GM19324 (cell line): ENCODE measurements around the gene ISL2.

Source experiments
- ATAC-seq: cut with Tn5 transposase; IDR thresholded peaks from one replicate; pipeline ENCODE4 v1.9.1; 2021; ENCODE audit warnings: mild to moderate bottlenecking, moderate library complexity; ENCODE audit not compliant: unreplicated experiment, low FRiP score

ISL2 gene

GRCh38 chr15:76368122-76368621 is 31.6 kb downstream of the ISL2 start:
- ATAC-seq = no peak

DNA sequence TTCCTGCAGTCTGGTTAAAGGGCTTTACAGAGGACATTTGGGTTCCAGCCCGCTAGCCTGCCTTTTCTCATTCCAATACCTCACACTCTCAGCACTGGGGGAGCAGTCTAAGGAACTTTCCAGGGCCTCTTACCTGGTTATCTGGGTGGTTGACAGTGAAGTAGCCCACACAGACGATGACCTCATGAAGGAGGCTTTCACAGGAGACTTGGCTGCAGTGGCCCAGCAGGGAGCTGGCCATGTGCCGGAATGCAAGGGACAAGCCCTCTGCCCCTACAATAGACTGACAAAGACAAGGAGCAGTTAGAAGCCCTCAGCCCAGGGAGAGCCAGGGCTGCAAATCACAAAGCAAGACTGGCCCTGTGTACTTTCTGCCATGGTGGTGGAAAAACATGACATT is 39.5 kb downstream of the ISL2 start:
- no peak for ATAC-seq

DNA sequence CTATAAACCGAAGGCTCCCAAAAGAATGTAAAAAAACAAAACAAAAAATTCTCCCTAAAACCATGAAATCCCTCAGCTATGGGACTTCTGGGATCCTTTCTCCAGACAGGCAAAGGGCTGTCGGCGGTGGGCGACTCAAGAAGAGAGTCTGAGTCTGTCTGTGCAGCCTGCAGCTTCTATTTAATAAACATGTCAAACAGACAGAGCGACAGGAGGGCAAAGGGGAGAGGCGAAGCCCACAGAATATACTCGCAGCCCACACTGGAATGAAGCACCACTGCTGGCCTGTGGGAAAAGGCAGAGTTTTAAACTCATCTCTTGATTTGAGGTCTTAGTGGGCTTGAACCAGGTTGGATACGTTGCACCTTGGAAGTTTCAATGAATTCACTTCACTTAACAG is 40.2 kb downstream of the ISL2 start:
- no peak for ATAC-seq

GRCh38 chr15:76377217-76377616 is 40.6 kb downstream of the ISL2 start:
- ATAC-seq = no peak

- no peak for ATAC-seq
Observed at GRCh38 chr15:76377751-76378150, 41.2 kb downstream of the ISL2 start.

GRCh38 chr15:76378691-76379090 is 42.1 kb downstream of the ISL2 start:
- no peak for ATAC-seq

- no peak for ATAC-seq
Observed at GRCh38 chr15:76380249-76380648, 43.7 kb downstream of the ISL2 start.

DNA sequence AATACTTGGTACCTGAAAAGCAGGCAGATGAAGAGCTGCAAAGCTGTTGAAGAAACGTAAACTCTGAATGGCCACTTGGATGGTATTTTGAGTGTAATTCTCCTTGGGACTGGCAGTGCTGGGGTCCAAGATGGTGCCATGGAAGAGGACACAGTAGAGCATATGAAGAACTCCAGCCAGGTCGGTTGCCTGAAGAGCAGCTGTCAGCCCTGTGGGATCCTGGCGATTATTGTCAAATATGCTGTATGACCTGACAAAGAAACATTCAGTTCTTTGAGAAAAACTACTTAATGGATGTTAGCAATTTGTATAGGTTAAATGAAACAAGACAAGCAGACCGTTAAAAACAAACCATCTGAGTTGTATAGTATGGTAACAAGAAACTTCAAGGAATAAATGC is 44.8 kb downstream of the ISL2 start:
- ATAC-seq = no peak

DNA sequence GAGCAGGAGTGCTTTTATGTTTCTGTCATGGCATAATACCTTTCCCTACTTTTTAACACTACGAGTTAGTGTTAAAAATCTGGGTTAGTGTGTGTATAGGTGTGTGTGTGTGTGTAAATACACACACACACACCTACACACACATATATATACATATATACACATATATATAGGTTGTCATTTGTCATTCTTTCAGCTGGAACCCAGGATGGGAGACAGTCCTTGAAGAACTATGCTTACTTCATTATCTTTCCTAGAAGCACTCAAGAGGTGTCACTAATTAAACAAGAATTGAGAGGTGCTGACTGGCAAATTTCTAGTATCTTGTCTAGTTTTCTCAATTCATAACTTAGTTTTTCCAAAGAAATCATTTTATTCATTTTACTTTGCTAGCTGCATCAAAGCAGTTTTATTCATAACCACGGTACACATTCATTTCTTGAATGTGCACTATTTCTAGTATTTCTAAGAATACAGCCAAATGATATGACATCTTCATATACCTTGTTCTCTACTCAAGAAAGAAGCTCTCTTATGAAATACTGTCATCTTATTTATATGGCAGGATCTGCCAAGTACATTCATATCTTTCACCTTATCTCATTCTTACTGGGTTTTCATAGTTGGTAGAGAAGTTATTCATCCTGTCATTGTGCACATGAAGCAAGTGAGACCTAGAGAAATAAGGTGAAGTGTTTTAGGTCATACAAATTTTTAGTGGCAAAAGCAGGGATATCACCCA is 46.6 kb downstream of the ISL2 start:
- ATAC-seq = no peak

- no peak for ATAC-seq
Observed at GRCh38 chr15:76384409-76384808, 47.8 kb downstream of the ISL2 start.

GRCh38 chr15:76386178-76386577 is 49.6 kb downstream of the ISL2 start:
- ATAC-seq = no peak

DNA sequence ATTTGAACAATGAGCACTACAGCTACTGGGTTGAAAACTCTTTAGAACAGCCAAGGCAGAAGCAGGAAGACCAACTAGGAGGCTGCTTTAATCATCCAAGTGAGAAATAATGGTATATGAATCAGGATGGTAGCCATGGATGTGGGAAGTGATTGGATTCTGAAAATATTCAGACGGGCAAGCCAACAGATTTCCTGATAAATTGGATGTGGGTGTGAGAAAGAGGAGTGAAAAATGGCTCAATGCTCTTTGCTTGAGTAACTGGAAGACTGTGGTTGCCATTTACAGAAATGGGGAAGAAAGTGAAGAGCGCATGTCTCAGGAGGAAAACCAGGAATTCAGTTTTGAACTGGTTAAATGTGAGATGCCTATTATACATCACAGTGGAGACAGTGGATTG is 50.4 kb downstream of the ISL2 start:
- ATAC-seq = no peak

- no peak for ATAC-seq
Observed at GRCh38 chr15:76390571-76390970, 54.0 kb downstream of the ISL2 start.

GRCh38 chr15:76391309-76391708 is 54.7 kb downstream of the ISL2 start:
- ATAC-seq = no peak

- no peak for ATAC-seq
Observed at GRCh38 chr15:76391847-76392246, 55.3 kb downstream of the ISL2 start.
